T1000 (cell line): Measurements from ENCODE around the gene KIF5B.

Experiments
- DNase-seq: peaks from one replicate; lab custom pipeline; 2025; ENCODE audit warnings: mixed read lengths; lab: John Stamatoyannopoulos, UW

KIF5B gene

GRCh38 chr10:31961277-31962074, 94.7 kb downstream of the KIF5B start:
- DNase-seq = peak; percentile 77

DNA sequence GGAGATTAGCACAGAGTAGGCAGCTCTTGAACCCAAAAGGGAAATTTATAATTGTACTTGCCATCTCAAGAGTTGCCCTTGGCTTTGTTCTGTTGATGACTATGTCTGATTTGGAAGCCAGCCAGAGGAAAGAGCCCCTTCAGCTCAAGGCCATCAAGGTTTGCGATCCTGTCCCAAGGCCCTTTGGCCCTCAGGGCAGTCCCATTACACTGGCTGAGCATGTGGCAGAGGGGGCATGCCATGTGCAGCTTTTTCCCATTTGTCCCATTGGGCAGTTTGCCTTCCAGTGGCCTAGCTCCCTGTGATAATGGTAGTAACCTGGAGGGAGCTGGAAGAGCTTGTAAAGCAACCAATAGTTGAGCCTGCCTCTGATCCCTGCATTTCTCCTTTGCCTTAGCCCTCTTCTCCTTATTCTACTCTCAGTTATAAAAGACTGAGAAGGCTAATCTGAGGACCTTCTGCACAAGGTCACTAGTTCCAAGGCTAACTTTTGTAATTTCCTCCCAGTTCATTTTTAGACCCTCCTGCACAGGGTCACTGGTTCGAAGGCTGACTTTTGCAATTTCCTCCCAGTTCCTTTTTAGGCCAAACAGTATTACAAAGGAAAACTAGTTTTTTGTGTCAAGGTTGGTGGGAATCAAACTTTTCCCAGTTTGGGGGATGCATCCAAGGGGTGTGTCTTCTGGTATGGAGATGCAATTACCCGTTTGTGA, 96.6 kb downstream of the KIF5B start:
- DNase-seq = no peak
